ENCODE measurements around the gene CYP4F8.
A peak's percentile ranks its signal among the peaks of the same experiment; 100 is the strongest.

GRCh38 chr19:15631817-15632216, 16.8 kb downstream of the CYP4F8 start:
- TF ChIP-seq POLR2AphosphoS5 (IDR thresholded peaks at IDR 0.05; ENCODE audit: low read depth, low read length): no peak
- TF ChIP-seq SIN3A (IDR thresholded peaks at IDR 0.05; ENCODE audit: borderline replicate concordance, insufficient read depth, low read length): peak; percentile 46; the same call in 1 of the 2 replicates
- peak; percentile 89 to 94 for TF ChIP-seq REST (IDR thresholded peaks at IDR 0.05; ENCODE audit: insufficient read depth in 1 of 2, low read depth in 2 of 2, low read length in 2 of 2)
